Neural cell (in vitro differentiated cells): Measurements from ENCODE around the gene ZBTB6. TPM values are rescaled to one million over a fixed set of nuclear protein-coding genes. Genes with fewer than 3 reads are reported as not detected.

Source experiments
- H2AFZ ChIP-seq: fragments of 200-600, 300-800 bp; sonication (generic), shearing (Covaris generic); 2 replicates; pipeline ENCODE4 v1.6.0; 2014; ENCODE audit warnings: low read depth, mild to moderate bottlenecking, antibody characterized with exemption, low read length, moderate library complexity
- H3F3A ChIP-seq: fragments of 200-600 bp; shearing (Covaris generic); 2 replicates; pipeline ENCODE4 v1.6.1; 2016; ENCODE audit warnings: mild to moderate bottlenecking, moderate library complexity, mixed read lengths, antibody characterized with exemption, low read length; ENCODE audit not compliant: insufficient read depth, poor library complexity, severe bottlenecking
- H3K27ac ChIP-seq: fragments of 200-600, 300-800 bp; sonication (generic), shearing (Covaris generic); 2 replicates; pipeline ENCODE4 v1.5.1; 2014; ENCODE audit warnings: mild to moderate bottlenecking, low read length, moderate library complexity
- H3K27me3 ChIP-seq: fragments of 300-800, 200-600 bp; sonication (generic), shearing (Covaris generic); 2 replicates; pipeline ENCODE4 v1.6.0; 2014; ENCODE audit warnings: mild to moderate bottlenecking, low read depth, low read length, moderate library complexity; ENCODE audit not compliant: insufficient read depth
- H3K36me3 ChIP-seq: fragments of 300-800, 200-600 bp; sonication (generic), shearing (Covaris generic); 2 replicates; pipeline ENCODE4 v1.5.1; 2014; ENCODE audit warnings: mild to moderate bottlenecking, antibody characterized with exemption, low read length, moderate library complexity; ENCODE audit not compliant: insufficient read depth
- H3K4me2 ChIP-seq: fragments of 300-800, 200-600 bp; sonication (generic), shearing (Covaris generic); 2 replicates; pipeline ENCODE4 v1.6.0; 2014; ENCODE audit warnings: mild to moderate bottlenecking, low read length
- H3K4me3 ChIP-seq: fragments of 300-800, 200-600 bp; sonication (generic), shearing (Covaris generic); 2 replicates; pipeline ENCODE4 v1.5.1; 2014; ENCODE audit warnings: mild to moderate bottlenecking, low read length, moderate library complexity
- H3K79me2 ChIP-seq: fragments of 200-600 bp; shearing (Covaris generic); replicated peaks from 2 replicates; pipeline ENCODE4 v1.6.0; 2014; ENCODE audit warnings: mild to moderate bottlenecking, low read length, moderate library complexity; ENCODE audit not compliant: insufficient read depth
- H3K9ac ChIP-seq: fragments of 300-800, 200-600 bp; sonication (generic), shearing (Covaris generic); 2 replicates; pipeline ENCODE4 v1.6.1; 2016; ENCODE audit warnings: mild to moderate bottlenecking, low read length, mixed read lengths
- H3K9me2 ChIP-seq: fragments of 200-600 bp; shearing (Covaris generic); 2 replicates; pipeline ENCODE4 v1.6.1; 2016; ENCODE audit warnings: mild to moderate bottlenecking, low read length, mixed read lengths; ENCODE audit not compliant: insufficient read depth
- H3K9me3 ChIP-seq: fragments of 200-600, 300-800 bp; sonication (generic), shearing (Covaris generic); 2 replicates; pipeline ENCODE4 v1.6.1; 2016; ENCODE audit warnings: mild to moderate bottlenecking, mixed run types, low read length, moderate library complexity, mixed read lengths
- H4K20me1 ChIP-seq: fragments of 200-600 bp; shearing (Covaris generic); 2 replicates; pipeline ENCODE4 v1.6.1; 2016; ENCODE audit warnings: mild to moderate bottlenecking, mixed run types; ENCODE audit not compliant: insufficient read depth
- EP300 ChIP-seq: fragments of 450-650 bp; conservative IDR thresholded peaks from 2 replicates; pipeline ENCODE4 v1.6.1; 2014; ENCODE audit warnings: antibody characterized with exemption, mild to moderate bottlenecking, moderate library complexity; ENCODE audit not compliant: poor library complexity, severe bottlenecking
- EZH2 ChIP-seq: fragments of 200-600, 300-800 bp; shearing (Covaris generic), sonication (generic); IDR thresholded peaks from 2 replicates; pipeline ENCODE4 v1.6.1; 2014; ENCODE audit warnings: antibody characterized with exemption, low read length, borderline replicate concordance, mild to moderate bottlenecking; ENCODE audit not compliant: insufficient read depth, poor library complexity, severe bottlenecking
- MXI1 ChIP-seq: fragments of 450-650 bp; conservative IDR thresholded peaks from 2 replicates; pipeline ENCODE4 v1.6.1; 2014; ENCODE audit warnings: antibody characterized with exemption, mild to moderate bottlenecking; ENCODE audit not compliant: poor library complexity, severe bottlenecking
- POLR2AphosphoS5 ChIP-seq: IDR thresholded peaks from 2 replicates; pipeline ENCODE4 v1.6.1; 2012
- RAD21 ChIP-seq: fragments of 450-650 bp; conservative IDR thresholded peaks from 2 replicates; pipeline ENCODE4 v1.6.1; 2014; ENCODE audit warnings: antibody characterized with exemption, mild to moderate bottlenecking, moderate library complexity
- SMC3 ChIP-seq: fragments of 450-650 bp; conservative IDR thresholded peaks from 2 replicates; pipeline ENCODE4 v1.6.1; 2014; ENCODE audit warnings: antibody characterized with exemption, mild to moderate bottlenecking, moderate library complexity; ENCODE audit not compliant: poor library complexity
- TAF1 ChIP-seq: IDR thresholded peaks from 2 replicates; pipeline ENCODE4 v1.6.1; 2012; ENCODE audit warnings: low read depth
- polyA plus RNA-seq: library from polyadenylated mRNA; depleted of rRNA; stranded (reverse); fragments of >200 nt; gene quantifications from 2 replicates; pipeline ENCODE4 v1.2.3, GENCODE V29; 2014
- TF ChIP-seq, protein P1 (sequence below): IDR thresholded peaks from 2 replicates; pipeline ENCODE4 v1.6.1; 2012; ENCODE audit warnings: borderline replicate concordance
- TF ChIP-seq, protein P2 (sequence below): fragments of 450-650 bp; IDR thresholded peaks from 2 replicates; pipeline ENCODE4 v1.5.1; 2014; ENCODE audit warnings: antibody characterized with exemption, mild to moderate bottlenecking, moderate library complexity; ENCODE audit not compliant: poor library complexity, severe bottlenecking

Gene ZBTB6
- polyA plus RNA-seq, 1 donor from 2014 or later: 20.1 TPM

DNA sequence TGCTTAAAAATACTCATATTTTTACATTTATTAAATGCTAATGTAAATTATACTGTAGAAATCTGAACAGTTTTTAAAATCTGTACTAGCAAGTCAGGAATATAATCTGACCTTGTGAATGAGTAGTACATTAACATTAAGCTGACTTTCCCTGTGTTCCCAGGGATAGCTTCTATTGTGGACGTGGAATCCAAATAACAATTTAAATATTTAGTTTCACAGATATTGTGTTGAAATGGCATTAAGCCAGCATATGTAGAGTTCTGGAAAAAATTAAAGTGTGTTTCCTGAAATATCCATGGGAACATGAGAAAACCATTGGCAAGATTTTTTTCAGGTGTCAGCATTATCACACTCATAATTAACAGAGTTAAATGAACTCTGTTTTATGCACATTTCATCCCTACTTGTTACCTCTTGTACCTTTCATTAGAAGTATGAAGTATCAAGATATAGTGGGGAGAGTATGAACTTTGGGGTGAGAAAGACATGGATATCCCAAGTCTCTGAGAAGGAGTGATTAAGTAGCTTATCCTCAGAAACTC lies 33.4 kb upstream of the ZBTB6 start:
- no peaks in the 10 kb centered on the region for H3K9me2 ChIP-seq
- no peaks in the 10 kb centered on the region for H3K27me3 ChIP-seq
- H3K4me2 ChIP-seq: no peak overlapping the region
- no peak overlapping the region for H3K27ac ChIP-seq
- H4K20me1 ChIP-seq: no peaks in the 10 kb centered on the region
- H3K79me2 ChIP-seq: peaks cover 95% of the 10 kb centered on the region
- no peaks in the 10 kb centered on the region for H3K9me3 ChIP-seq
- no peaks in the 10 kb centered on the region for H3K36me3 ChIP-seq
- no peak for TF ChIP-seq EP300
- H3F3A ChIP-seq: no peaks in the 10 kb centered on the region
- H2AFZ ChIP-seq: no peak overlapping the region
- H3K4me3 ChIP-seq: no peak overlapping the region
- no peak overlapping the region for H3K9ac ChIP-seq

DNA sequence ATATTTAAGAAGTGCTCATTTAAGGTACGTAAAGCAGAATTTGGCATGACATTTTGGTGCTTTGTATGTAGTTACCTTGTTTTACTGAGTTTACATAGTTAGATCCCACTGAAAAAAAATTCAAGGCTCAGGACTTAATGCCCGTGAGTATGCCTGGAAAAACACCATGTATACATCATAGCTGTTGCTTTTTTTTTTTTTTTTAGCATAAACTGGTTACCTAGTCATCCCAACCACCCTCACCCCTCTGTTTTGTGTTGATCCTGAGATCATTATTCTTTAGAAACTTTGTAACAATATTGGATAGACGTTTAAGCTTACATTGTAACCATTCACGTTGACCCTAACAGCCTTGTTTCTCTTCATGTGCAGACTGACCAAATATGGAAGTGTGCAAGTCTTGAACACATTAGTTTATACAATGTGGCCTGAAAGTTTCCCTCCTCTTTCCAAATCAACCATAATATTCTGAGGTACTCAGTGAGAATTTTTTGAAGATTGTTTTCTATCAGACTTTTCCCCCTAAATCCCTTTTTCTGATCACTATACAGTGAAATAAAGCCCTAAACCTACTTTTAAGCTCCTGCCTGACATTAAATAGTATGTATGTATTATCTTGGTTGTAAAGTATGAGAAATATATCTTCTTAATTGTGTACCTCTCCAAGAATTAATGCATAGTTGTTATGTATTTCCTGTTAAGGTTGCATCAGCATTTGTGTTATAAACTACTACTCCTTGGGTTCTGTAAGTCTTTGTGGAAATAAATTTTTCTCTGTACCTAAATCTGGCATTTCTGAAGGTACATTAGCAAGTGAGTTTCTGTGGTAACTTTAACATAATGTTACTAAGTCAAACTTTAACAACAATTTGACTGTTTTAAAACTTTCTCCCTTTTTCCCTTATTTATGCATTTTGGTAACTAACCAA lies 32.1 kb upstream of the ZBTB6 start:
- no peak overlapping the region for H3K4me2 ChIP-seq
- H4K20me1 ChIP-seq: no peaks in the 10 kb centered on the region
- no peaks in the 10 kb centered on the region for H3K27me3 ChIP-seq
- H3F3A ChIP-seq: no peaks in the 10 kb centered on the region
- H3K79me2 ChIP-seq: peaks cover 87% of the 10 kb centered on the region
- H3K36me3 ChIP-seq: no peaks in the 10 kb centered on the region
- no peak overlapping the region for H3K27ac ChIP-seq
- no peak for TF ChIP-seq POLR2AphosphoS5
- TF ChIP-seq MXI1: no peak
- no peak for TF ChIP-seq EZH2
- no peak for TF ChIP-seq EP300
- no peak for TF ChIP-seq TAF1
- H3K9me3 ChIP-seq: no peaks in the 10 kb centered on the region
- H3K9me2 ChIP-seq: no peaks in the 10 kb centered on the region
- H3K9ac ChIP-seq: no peak overlapping the region
- H3K4me3 ChIP-seq: no peak overlapping the region
- no peak overlapping the region for H2AFZ ChIP-seq

DNA sequence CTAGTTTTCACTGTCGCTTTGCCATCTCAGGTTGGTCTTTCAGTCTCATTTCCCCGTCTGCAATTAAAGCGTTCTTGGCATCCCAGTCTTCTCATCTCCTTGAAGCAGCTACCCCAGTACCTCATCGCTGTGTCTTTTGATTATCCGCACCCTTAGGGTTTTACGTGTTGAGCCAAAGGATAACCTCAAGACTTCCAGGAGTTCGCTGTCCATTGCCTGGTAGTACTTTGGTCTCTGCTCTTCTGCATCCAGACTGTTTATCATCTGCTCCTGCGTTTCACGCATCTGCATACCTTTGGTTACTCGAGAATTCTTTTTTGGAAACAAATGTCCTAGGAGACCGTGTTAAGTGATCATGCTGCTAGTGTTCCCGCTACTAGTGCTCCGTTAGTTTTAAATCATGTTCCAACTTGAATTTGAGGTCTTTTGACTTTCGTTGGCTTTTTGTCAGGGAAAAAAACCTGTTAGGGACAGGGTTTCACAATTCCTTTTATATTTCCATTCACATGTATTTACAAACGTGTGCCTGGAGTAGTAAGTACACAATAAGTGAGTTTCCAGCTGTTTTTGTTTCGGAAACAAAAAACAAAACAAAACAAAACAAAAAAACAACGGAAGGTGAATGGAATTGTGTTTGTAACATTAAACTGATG lies 28.6 kb upstream of the ZBTB6 start:
- TF ChIP-seq SMC3 (no peak), EP300 (no peak), RAD21 (no peak), TAF1 (no peak), POLR2AphosphoS5 (no peak), EZH2 (no peak), MXI1 (no peak)
- TF ChIP-seq, protein P1, sequence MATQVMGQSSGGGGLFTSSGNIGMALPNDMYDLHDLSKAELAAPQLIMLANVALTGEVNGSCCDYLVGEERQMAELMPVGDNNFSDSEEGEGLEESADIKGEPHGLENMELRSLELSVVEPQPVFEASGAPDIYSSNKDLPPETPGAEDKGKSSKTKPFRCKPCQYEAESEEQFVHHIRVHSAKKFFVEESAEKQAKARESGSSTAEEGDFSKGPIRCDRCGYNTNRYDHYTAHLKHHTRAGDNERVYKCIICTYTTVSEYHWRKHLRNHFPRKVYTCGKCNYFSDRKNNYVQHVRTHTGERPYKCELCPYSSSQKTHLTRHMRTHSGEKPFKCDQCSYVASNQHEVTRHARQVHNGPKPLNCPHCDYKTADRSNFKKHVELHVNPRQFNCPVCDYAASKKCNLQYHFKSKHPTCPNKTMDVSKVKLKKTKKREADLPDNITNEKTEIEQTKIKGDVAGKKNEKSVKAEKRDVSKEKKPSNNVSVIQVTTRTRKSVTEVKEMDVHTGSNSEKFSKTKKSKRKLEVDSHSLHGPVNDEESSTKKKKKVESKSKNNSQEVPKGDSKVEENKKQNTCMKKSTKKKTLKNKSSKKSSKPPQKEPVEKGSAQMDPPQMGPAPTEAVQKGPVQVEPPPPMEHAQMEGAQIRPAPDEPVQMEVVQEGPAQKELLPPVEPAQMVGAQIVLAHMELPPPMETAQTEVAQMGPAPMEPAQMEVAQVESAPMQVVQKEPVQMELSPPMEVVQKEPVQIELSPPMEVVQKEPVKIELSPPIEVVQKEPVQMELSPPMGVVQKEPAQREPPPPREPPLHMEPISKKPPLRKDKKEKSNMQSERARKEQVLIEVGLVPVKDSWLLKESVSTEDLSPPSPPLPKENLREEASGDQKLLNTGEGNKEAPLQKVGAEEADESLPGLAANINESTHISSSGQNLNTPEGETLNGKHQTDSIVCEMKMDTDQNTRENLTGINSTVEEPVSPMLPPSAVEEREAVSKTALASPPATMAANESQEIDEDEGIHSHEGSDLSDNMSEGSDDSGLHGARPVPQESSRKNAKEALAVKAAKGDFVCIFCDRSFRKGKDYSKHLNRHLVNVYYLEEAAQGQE: no peak
- TF ChIP-seq, protein P2, sequence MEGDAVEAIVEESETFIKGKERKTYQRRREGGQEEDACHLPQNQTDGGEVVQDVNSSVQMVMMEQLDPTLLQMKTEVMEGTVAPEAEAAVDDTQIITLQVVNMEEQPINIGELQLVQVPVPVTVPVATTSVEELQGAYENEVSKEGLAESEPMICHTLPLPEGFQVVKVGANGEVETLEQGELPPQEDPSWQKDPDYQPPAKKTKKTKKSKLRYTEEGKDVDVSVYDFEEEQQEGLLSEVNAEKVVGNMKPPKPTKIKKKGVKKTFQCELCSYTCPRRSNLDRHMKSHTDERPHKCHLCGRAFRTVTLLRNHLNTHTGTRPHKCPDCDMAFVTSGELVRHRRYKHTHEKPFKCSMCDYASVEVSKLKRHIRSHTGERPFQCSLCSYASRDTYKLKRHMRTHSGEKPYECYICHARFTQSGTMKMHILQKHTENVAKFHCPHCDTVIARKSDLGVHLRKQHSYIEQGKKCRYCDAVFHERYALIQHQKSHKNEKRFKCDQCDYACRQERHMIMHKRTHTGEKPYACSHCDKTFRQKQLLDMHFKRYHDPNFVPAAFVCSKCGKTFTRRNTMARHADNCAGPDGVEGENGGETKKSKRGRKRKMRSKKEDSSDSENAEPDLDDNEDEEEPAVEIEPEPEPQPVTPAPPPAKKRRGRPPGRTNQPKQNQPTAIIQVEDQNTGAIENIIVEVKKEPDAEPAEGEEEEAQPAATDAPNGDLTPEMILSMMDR: no peak
- Histone ChIP-seq H2AFZ (peak overlapping the region; percentile 82), H3K36me3 (no peaks in the 10 kb centered on the region), H3K27ac (peak overlapping the region; percentile 92), H3K79me2 (peaks cover 55% of the 10 kb centered on the region), H3K27me3 (no peaks in the 10 kb centered on the region), H3K9me2 (no peaks in the 10 kb centered on the region), H3K4me2 (peak overlapping the region; percentile 90), H4K20me1 (no peaks in the 10 kb centered on the region), H3F3A (no peaks in the 10 kb centered on the region), H3K9me3 (no peaks in the 10 kb centered on the region), H3K4me3 (peak overlapping the region; percentile 72), H3K9ac (peak overlapping the region; percentile 88)
